Mesendoderm (in vitro differentiated cells): ENCODE data around the gene NAA40.
"Not testable (repeated sequence)": the region's sequence is repeated elsewhere in the genome, so short reads cannot be mapped to it uniquely, and the experiment has no call there.

ENCODE experiments used
- DNase-seq: peaks from one replicate; pipeline ENCODE4 v3.0.0; 2013
- H2AK5ac ChIP-seq: 2 replicates; pipeline ENCODE4 v1.6.1; 2013; ENCODE audit warnings: low read length, inconsistent platforms
- H2BK120ac ChIP-seq: 2 replicates; pipeline ENCODE4 v1.6.1; 2013; ENCODE audit warnings: low read depth, mild to moderate bottlenecking, low read length, moderate library complexity, mixed read lengths
- H2BK15ac ChIP-seq: replicated peaks from 2 replicates; pipeline ENCODE4 v1.6.1; 2013; ENCODE audit warnings: low read depth, mild to moderate bottlenecking, moderate library complexity
- H2BK5ac ChIP-seq: 2 replicates; pipeline ENCODE4 v1.6.1; 2013; ENCODE audit warnings: low read length, inconsistent platforms
- H3K18ac ChIP-seq: 2 replicates; pipeline ENCODE4 v1.6.1; 2013; ENCODE audit warnings: mild to moderate bottlenecking, low read length, mixed read lengths
- H3K23ac ChIP-seq: one replicate; pipeline ENCODE4 v1.6.1; 2013; ENCODE audit warnings: low read length
- H3K27ac ChIP-seq: 2 replicates; pipeline ENCODE4 v1.5.1; 2013; ENCODE audit warnings: low read depth, mild to moderate bottlenecking, inconsistent platforms, low read length, moderate library complexity
- H3K27me3 ChIP-seq: 2 replicates; pipeline ENCODE4 v1.6.1; 2013; ENCODE audit warnings: low read length, control low read depth, mild to moderate bottlenecking, inconsistent platforms; ENCODE audit not compliant: insufficient read depth, poor library complexity
- H3K36me3 ChIP-seq: 2 replicates; pipeline ENCODE4 v1.6.1; 2013; ENCODE audit warnings: low read length, inconsistent platforms; ENCODE audit not compliant: control insufficient read depth, insufficient read depth
- H3K4ac ChIP-seq: one replicate; pipeline ENCODE4 v1.6.1; 2013; ENCODE audit warnings: low read depth, mild to moderate bottlenecking, low read length, moderate library complexity
- H3K4me1 ChIP-seq: 2 replicates; pipeline ENCODE4 v1.6.1; 2013; ENCODE audit warnings: low read depth, low read length, inconsistent platforms; ENCODE audit not compliant: control insufficient read depth
- H3K4me2 ChIP-seq: 2 replicates; pipeline ENCODE4 v1.6.1; 2013; ENCODE audit warnings: low read length
- H3K4me3 ChIP-seq: 2 replicates; pipeline ENCODE4 v1.5.1; 2013; ENCODE audit warnings: mild to moderate bottlenecking, low read length
- H3K56ac ChIP-seq: one replicate; pipeline ENCODE4 v1.6.1; 2013; ENCODE audit warnings: low read length
- H3K79me1 ChIP-seq: 2 replicates; pipeline ENCODE4 v1.6.1; 2013; ENCODE audit warnings: low read length, inconsistent platforms
- H3K79me2 ChIP-seq: 2 replicates; pipeline ENCODE4 v1.6.1; 2013; ENCODE audit warnings: mild to moderate bottlenecking, low read length; ENCODE audit not compliant: control insufficient read depth, insufficient read depth
- H3K9ac ChIP-seq: 2 replicates; pipeline ENCODE4 v1.6.1; 2013; ENCODE audit warnings: low read length, inconsistent platforms
- H4K5ac ChIP-seq: one replicate; pipeline ENCODE4 v1.6.1; 2013; ENCODE audit warnings: low read length
- H4K8ac ChIP-seq: one replicate; pipeline ENCODE4 v1.6.1; 2013; ENCODE audit warnings: low read depth, mild to moderate bottlenecking, control low read depth, low read length, moderate library complexity
- WGBS: extraction: QIAGEN DNeasy Blood & Tissue Kit; methylation state at CpG from one replicate; pipeline ENCODE4 v1.1.7; 2013; ENCODE audit warnings: low lambda C conversion rate, missing lambda C conversion rate; ENCODE audit not compliant: insufficient coverage; ENCODE audit errors: extremely low coverage; 5-methylcytosine and 5-hydroxymethylcytosine counted together

The NAA40 gene

GRCh38 chr11:63961608-63962412 lies 23.0 kb downstream of the NAA40 start:
- H3K4me2 ChIP-seq: no peak overlapping the region
- no peaks in the 10 kb centered on the region for H3K27me3 ChIP-seq
- no peak overlapping the region for H2BK15ac ChIP-seq
- H3K9ac ChIP-seq: no peak overlapping the region
- H3K79me1 ChIP-seq: no peaks in the 10 kb centered on the region
- H3K27ac ChIP-seq: no peak overlapping the region
- H2BK5ac ChIP-seq: no peak overlapping the region
- H3K23ac ChIP-seq: no peak overlapping the region
- H3K4me3 ChIP-seq: no peak overlapping the region
- peaks cover 1% of the 10 kb centered on the region for H3K36me3 ChIP-seq
- H2AK5ac ChIP-seq: no peak overlapping the region
- H4K8ac ChIP-seq: no peak overlapping the region
- no peak overlapping the region for H3K18ac ChIP-seq
- H3K4ac ChIP-seq: no peak overlapping the region
- peak; percentile 74 for DNase-seq
- H3K4me1 ChIP-seq: no peaks in the 10 kb centered on the region
- no peak overlapping the region for H4K5ac ChIP-seq
- H3K79me2 ChIP-seq: no peaks in the 10 kb centered on the region
- no CpG with 5 or more reads among the region's 19 CpGs for WGBS
- no peak overlapping the region for H2BK120ac ChIP-seq
- H3K56ac ChIP-seq: no peak overlapping the region

- H4K5ac ChIP-seq, H3K79me2 ChIP-seq, H2AK5ac ChIP-seq, H2BK15ac ChIP-seq, H3K4me1 ChIP-seq, H3K4me2 ChIP-seq, H3K56ac ChIP-seq, H4K8ac ChIP-seq, H3K4ac ChIP-seq, H2BK120ac ChIP-seq, H3K79me1 ChIP-seq, H3K27ac ChIP-seq, H3K18ac ChIP-seq, H3K9ac ChIP-seq, H3K23ac ChIP-seq, H2BK5ac ChIP-seq, DNase-seq, H3K4me3 ChIP-seq, H3K27me3 ChIP-seq, H3K36me3 ChIP-seq: not testable (repeated sequence)
- no CpG with 5 or more reads among the region's 4 CpGs for WGBS
These were observed 25.1 kb downstream of the NAA40 start for GRCh38 chr11:63963895-63964294.

GRCh38 chr11:63966444-63966843 lies 27.6 kb downstream of the NAA40 start:
- H2AK5ac ChIP-seq: no peak overlapping the region

GRCh38 chr11:63969461-63969860 lies 30.7 kb downstream of the NAA40 start:
- H3K18ac ChIP-seq: no peak overlapping the region
- WGBS: no CpG with 5 or more reads among the region's 2 CpGs
- no peak overlapping the region for H2AK5ac ChIP-seq
- H2BK15ac ChIP-seq: no peak overlapping the region
- H3K4ac ChIP-seq: no peak overlapping the region
- H3K27ac ChIP-seq: no peak overlapping the region
- H3K4me1 ChIP-seq: no peaks in the 10 kb centered on the region
- H3K27me3 ChIP-seq: no peaks in the 10 kb centered on the region
- no peak overlapping the region for H3K9ac ChIP-seq
- no peaks in the 10 kb centered on the region for H3K79me1 ChIP-seq
- H3K56ac ChIP-seq: no peak overlapping the region
- no peak overlapping the region for H2BK5ac ChIP-seq
- H3K4me3 ChIP-seq: no peak overlapping the region
- H3K36me3 ChIP-seq: no peaks in the 10 kb centered on the region
- no peaks in the 10 kb centered on the region for H3K79me2 ChIP-seq
- H3K4me2 ChIP-seq: no peak overlapping the region
- H4K5ac ChIP-seq: no peak overlapping the region
- no peak overlapping the region for H3K23ac ChIP-seq
- DNase-seq: no peak
- H2BK120ac ChIP-seq: no peak overlapping the region
- H4K8ac ChIP-seq: no peak overlapping the region

More at GRCh38 chr11:63966444-63966843, 27.6 kb downstream of the NAA40 start:
- no peaks in the 10 kb centered on the region for H3K27me3 ChIP-seq
- no peak overlapping the region for H3K4me2 ChIP-seq
- no peak overlapping the region for H3K27ac ChIP-seq
- H4K8ac ChIP-seq: no peak overlapping the region
- no peak overlapping the region for H2BK120ac ChIP-seq
- no peak overlapping the region for H3K4me3 ChIP-seq
- no peak overlapping the region for H3K23ac ChIP-seq
- no peak overlapping the region for H4K5ac ChIP-seq
- no peak overlapping the region for H2BK15ac ChIP-seq
- no peaks in the 10 kb centered on the region for H3K79me1 ChIP-seq
- no peak overlapping the region for H3K9ac ChIP-seq
- H3K18ac ChIP-seq: no peak overlapping the region
- DNase-seq: no peak
- H3K56ac ChIP-seq: no peak overlapping the region
- no CpG with 5 or more reads among the region's 1 CpG for WGBS
- H3K79me2 ChIP-seq: no peaks in the 10 kb centered on the region
- no peaks in the 10 kb centered on the region for H3K36me3 ChIP-seq
- H3K4me1 ChIP-seq: no peaks in the 10 kb centered on the region
- no peak overlapping the region for H2BK5ac ChIP-seq
- H3K4ac ChIP-seq: no peak overlapping the region

- H4K5ac ChIP-seq: no peak overlapping the region
- H3K79me1 ChIP-seq: peaks cover 1% of the 10 kb centered on the region
- no peak overlapping the region for H4K8ac ChIP-seq
- H3K36me3 ChIP-seq: no peaks in the 10 kb centered on the region
- WGBS: no CpG with 5 or more reads among the region's 5 CpGs
- H3K79me2 ChIP-seq: peaks cover 7% of the 10 kb centered on the region
- H3K9ac ChIP-seq: no peak overlapping the region
- no peak overlapping the region for H3K23ac ChIP-seq
- DNase-seq: no peak
- H3K56ac ChIP-seq: peak overlapping the region; percentile 7
- no peak overlapping the region for H2AK5ac ChIP-seq
- H3K4me2 ChIP-seq: no peak overlapping the region
- no peak overlapping the region for H2BK15ac ChIP-seq
- peaks cover under 1% of the 10 kb centered on the region for H3K4me1 ChIP-seq
- H2BK5ac ChIP-seq: no peak overlapping the region
- no peak overlapping the region for H3K18ac ChIP-seq
- H3K27me3 ChIP-seq: no peaks in the 10 kb centered on the region
- no peak overlapping the region for H3K27ac ChIP-seq
- H2BK120ac ChIP-seq: no peak overlapping the region
- no peak overlapping the region for H3K4ac ChIP-seq
- H3K4me3 ChIP-seq: no peak overlapping the region
These were observed 32.1 kb downstream of the NAA40 start for GRCh38 chr11:63970902-63971301.

GRCh38 chr11:63973912-63974258 lies 35.1 kb downstream of the NAA40 start:
- H3K36me3 ChIP-seq, H3K27ac ChIP-seq, H3K9ac ChIP-seq, H2BK120ac ChIP-seq, H3K4ac ChIP-seq, H3K4me3 ChIP-seq, DNase-seq, H2BK15ac ChIP-seq, H4K8ac ChIP-seq, H3K4me1 ChIP-seq, H2BK5ac ChIP-seq, H2AK5ac ChIP-seq, H3K79me1 ChIP-seq, H3K4me2 ChIP-seq, H3K18ac ChIP-seq, H3K27me3 ChIP-seq, H3K23ac ChIP-seq, H4K5ac ChIP-seq: not testable (repeated sequence)
- peaks cover 15% of the 10 kb centered on the region for H3K79me2 ChIP-seq
- peak overlapping the region; percentile 34 for H3K56ac ChIP-seq
- no CpG with 5 or more reads among the region's 18 CpGs for WGBS
